ENCODE results near the gene UCP3.

UCP3 gene

GRCh38 chr11:73978576-73979086 lies 30.3 kb downstream of the UCP3 start:
- no peak for DNase-seq (ENCODE audit: low read depth in 2 of 2)

GRCh38 chr11:73977856-73978519 lies 30.9 kb downstream of the UCP3 start:
- DNase-seq (ENCODE audit: low read depth in 2 of 2), result no peak

- DNase-seq (ENCODE audit: low read depth in 2 of 2), result no peak
Measured at GRCh38 chr11:73976451-73977151, 32.3 kb downstream of the UCP3 start.

- DNase-seq (ENCODE audit: low read depth in 2 of 2), result no peak
Measured at GRCh38 chr11:73975479-73975757, 33.5 kb downstream of the UCP3 start.

GRCh38 chr11:73974604-73975478 lies 34.0 kb downstream of the UCP3 start:
- DNase-seq (ENCODE audit: low read depth in 2 of 2), result no peak

GRCh38 chr11:73972620-73973449 lies 36.0 kb downstream of the UCP3 start:
- no peak for DNase-seq (ENCODE audit: low read depth in 2 of 2)

GRCh38 chr11:73972187-73972586 lies 36.7 kb downstream of the UCP3 start:
- DNase-seq (ENCODE audit: low read depth in 2 of 2), result no peak

GRCh38 chr11:73971175-73971719 lies 37.6 kb downstream of the UCP3 start:
- DNase-seq (ENCODE audit: low read depth in 2 of 2), result no peak

- no peak for DNase-seq (ENCODE audit: low read depth in 2 of 2)
Measured at GRCh38 chr11:73969991-73970800, 38.7 kb downstream of the UCP3 start.

GRCh38 chr11:73969091-73969490 lies 39.8 kb downstream of the UCP3 start:
- no peak for DNase-seq (ENCODE audit: low read depth in 2 of 2)

- DNase-seq (ENCODE audit: low read depth in 2 of 2), result no peak
Measured at GRCh38 chr11:73968356-73968966, 40.4 kb downstream of the UCP3 start.

- DNase-seq (ENCODE audit: low read depth in 2 of 2), result no peak
Measured at GRCh38 chr11:73965764-73966121, 43.1 kb downstream of the UCP3 start.

- no peak for DNase-seq (ENCODE audit: low read depth in 2 of 2)
Measured at GRCh38 chr11:73965076-73965763, 43.7 kb downstream of the UCP3 start.

GRCh38 chr11:73963861-73964260 lies 45.0 kb downstream of the UCP3 start:
- no peak for DNase-seq (ENCODE audit: low read depth in 2 of 2)

GRCh38 chr11:73962101-73962705 lies 46.7 kb downstream of the UCP3 start:
- no peak for DNase-seq (ENCODE audit: low read depth in 2 of 2)

- DNase-seq (ENCODE audit: low read depth in 2 of 2), result no peak
Measured at GRCh38 chr11:73961321-73961720, 47.6 kb downstream of the UCP3 start.

- DNase-seq (ENCODE audit: low read depth in 2 of 2), result no peak
Measured at GRCh38 chr11:73958521-73959141, 50.3 kb downstream of the UCP3 start.

- DNase-seq (ENCODE audit: low read depth in 2 of 2), result no peak
Measured at GRCh38 chr11:73957654-73958361, 51.1 kb downstream of the UCP3 start.

Data from stimulated activated CD8-positive, alpha-beta memory T cell treated with anti-CD3 and anti-CD28 coated beads, Interleukin-2, amount 100 ng/mL, for 48 hours (primary cell).